ENCODE data around the gene CDK15. TPM values are rescaled to one million over a fixed set of nuclear protein-coding genes. Genes with fewer than 3 reads are reported as not detected.
"Not testable (repeated sequence)": the region's sequence is repeated elsewhere in the genome, so short reads cannot be mapped to it uniquely, and the experiment has no call there.

CDK15 gene
- total RNA-seq, 2 donors from 2014 or later = 0.47 to 0.72 TPM

GRCh38 chr2:201795607-201796477 is 10.5 kb upstream of the CDK15 start:
- Histone ChIP-seq H3K9me3 (no peaks in the 10 kb centered on the region), H3K9ac (ENCODE audit: low read depth in 2 of 2, low read length in 2 of 2) (no peak overlapping the region), H3K36me3 (no peaks in the 10 kb centered on the region), H3K4me1 (no peaks in the 10 kb centered on the region), H3K27ac (no peak overlapping the region), H3K27me3 (peaks cover 4% of the 10 kb centered on the region), H3K4me3 (no peak overlapping the region)
- TF ChIP-seq, protein P1, sequence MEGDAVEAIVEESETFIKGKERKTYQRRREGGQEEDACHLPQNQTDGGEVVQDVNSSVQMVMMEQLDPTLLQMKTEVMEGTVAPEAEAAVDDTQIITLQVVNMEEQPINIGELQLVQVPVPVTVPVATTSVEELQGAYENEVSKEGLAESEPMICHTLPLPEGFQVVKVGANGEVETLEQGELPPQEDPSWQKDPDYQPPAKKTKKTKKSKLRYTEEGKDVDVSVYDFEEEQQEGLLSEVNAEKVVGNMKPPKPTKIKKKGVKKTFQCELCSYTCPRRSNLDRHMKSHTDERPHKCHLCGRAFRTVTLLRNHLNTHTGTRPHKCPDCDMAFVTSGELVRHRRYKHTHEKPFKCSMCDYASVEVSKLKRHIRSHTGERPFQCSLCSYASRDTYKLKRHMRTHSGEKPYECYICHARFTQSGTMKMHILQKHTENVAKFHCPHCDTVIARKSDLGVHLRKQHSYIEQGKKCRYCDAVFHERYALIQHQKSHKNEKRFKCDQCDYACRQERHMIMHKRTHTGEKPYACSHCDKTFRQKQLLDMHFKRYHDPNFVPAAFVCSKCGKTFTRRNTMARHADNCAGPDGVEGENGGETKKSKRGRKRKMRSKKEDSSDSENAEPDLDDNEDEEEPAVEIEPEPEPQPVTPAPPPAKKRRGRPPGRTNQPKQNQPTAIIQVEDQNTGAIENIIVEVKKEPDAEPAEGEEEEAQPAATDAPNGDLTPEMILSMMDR (IDR thresholded peaks at IDR 0.05) = peak; percentile 40
- DNase-seq = no peak
- intact Hi-C loops (cut with DNase I) = loop anchor here (5.0 kb wide), 1 partner anchor 381 kb away; no protein-coding TSS in a partner anchor

GRCh38 chr2:201796478-201796865 is 9.9 kb upstream of the CDK15 start:
- intact Hi-C loops (cut with DNase I) = loop anchor here (5.0 kb wide), 1 partner anchor 381 kb away; no protein-coding TSS in a partner anchor
- TF ChIP-seq, protein P1 (IDR thresholded peaks at IDR 0.05) = no peak
- H3K36me3 ChIP-seq = no peaks in the 10 kb centered on the region
- no peaks in the 10 kb centered on the region for H3K9me3 ChIP-seq
- no peak for DNase-seq
- peaks cover 4% of the 10 kb centered on the region for H3K27me3 ChIP-seq
- H3K4me1 ChIP-seq = no peaks in the 10 kb centered on the region
- no peak overlapping the region for H3K4me3 ChIP-seq
- no peak overlapping the region for H3K27ac ChIP-seq
- no peak overlapping the region for H3K9ac ChIP-seq (ENCODE audit: low read depth in 2 of 2, low read length in 2 of 2)

- H3K27me3 ChIP-seq = peaks cover 4% of the 10 kb centered on the region
- H3K4me3 ChIP-seq = no peak overlapping the region
- no peak for DNase-seq
- no peak overlapping the region for H3K27ac ChIP-seq
- no peaks in the 10 kb centered on the region for H3K4me1 ChIP-seq
- no peaks in the 10 kb centered on the region for H3K9me3 ChIP-seq
- TF ChIP-seq, protein P1 (IDR thresholded peaks at IDR 0.05) = no peak
- intact Hi-C loops (cut with DNase I) = loop anchor here (5.0 kb wide), 1 partner anchor 380 kb away; no protein-coding TSS in a partner anchor
- H3K9ac ChIP-seq (ENCODE audit: low read depth in 2 of 2, low read length in 2 of 2) = no peak overlapping the region
- H3K36me3 ChIP-seq = no peaks in the 10 kb centered on the region
These were observed 9.0 kb upstream of the CDK15 start for GRCh38 chr2:201797175-201797840.

DNA sequence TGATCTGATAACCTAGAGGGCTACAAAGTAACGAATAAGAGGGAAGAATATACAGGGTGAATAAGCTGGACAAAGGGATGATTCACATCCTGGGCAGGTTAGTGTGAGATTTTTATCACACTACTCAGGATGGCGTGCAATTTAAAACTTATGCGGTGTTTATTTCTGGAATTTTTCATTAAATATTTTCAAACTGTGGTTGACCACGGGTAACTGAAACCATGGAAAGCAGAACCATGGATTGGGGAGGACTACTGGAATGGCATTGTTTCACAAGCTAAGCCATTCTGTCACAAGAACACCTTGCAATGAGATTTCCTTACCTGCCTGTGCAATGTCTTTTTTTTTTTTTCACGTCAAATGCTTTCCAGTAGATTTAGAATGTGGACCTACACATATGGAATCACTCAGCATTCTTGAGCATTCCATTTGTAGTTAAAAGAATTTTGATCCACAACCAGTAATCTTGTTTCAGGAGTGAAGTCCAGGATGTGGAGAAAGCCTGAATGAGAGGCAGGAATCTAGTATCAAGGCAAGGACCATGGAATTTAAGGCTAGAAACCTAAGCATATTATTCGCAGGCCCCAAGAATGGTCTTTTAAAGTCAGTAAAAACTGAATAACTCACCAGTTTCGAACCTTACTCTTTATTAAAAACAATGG is 8.0 kb upstream of the CDK15 start:
- TF ChIP-seq, protein P1 (IDR thresholded peaks at IDR 0.05) = no peak
- intact Hi-C loops (cut with DNase I) = loop anchor here (5.0 kb wide), 1 partner anchor 379 kb away; no protein-coding TSS in a partner anchor
- Histone ChIP-seq H3K27me3 (peaks cover 4% of the 10 kb centered on the region), H3K27ac (no peak overlapping the region), H3K9me3 (no peaks in the 10 kb centered on the region), H3K9ac (ENCODE audit: low read depth in 2 of 2, low read length in 2 of 2) (no peak overlapping the region), H3K4me3 (no peak overlapping the region), H3K36me3 (no peaks in the 10 kb centered on the region), H3K4me1 (no peaks in the 10 kb centered on the region)
- DNase-seq = no peak

DNA sequence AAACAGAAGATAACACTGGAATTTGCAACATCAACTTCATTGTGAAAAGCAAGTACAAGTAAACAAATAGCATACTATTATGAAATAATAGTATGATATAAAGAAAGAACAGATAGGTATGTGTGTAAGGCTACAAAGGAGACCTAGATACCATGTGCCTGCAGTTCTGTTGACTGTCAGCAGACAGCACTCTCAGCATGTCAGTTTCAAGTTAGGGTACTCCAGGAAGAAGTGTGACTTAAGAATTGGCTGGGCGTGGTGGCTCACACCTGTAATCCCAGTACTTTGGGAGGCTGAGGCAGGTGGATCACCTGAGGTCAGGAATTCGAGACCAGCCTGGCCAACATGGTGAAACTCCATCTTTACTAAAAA is 7.4 kb upstream of the CDK15 start:
- not testable (repeated sequence) for H3K36me3 ChIP-seq; H3K9ac ChIP-seq (ENCODE audit: low read depth in 2 of 2, low read length in 2 of 2); H3K27ac ChIP-seq; H3K9me3 ChIP-seq; H3K4me3 ChIP-seq; H3K27me3 ChIP-seq; H3K4me1 ChIP-seq; DNase-seq
- intact Hi-C loops (cut with DNase I) = loop anchor here (5.0 kb wide), 1 partner anchor 378 kb away; no protein-coding TSS in a partner anchor
